CD8-positive, alpha-beta memory T cell (primary cell): ENCODE measurements around the gene SHISA6. TPM values are rescaled to one million over a fixed set of nuclear protein-coding genes. Genes with fewer than 3 reads are reported as not detected.
A peak's percentile ranks its signal among the peaks of the same experiment; 100 is the strongest.

Experiments
- CTCF ChIA-PET: fragments of 350-600 bp; sonication (Branson Sonifier 250); formaldehyde crosslinking; loops from one replicate; lab custom pipeline; 2021; ENCODE audit warnings: antibody characterized with exemption; lab: Charles Lee
- POLR2A ChIA-PET: fragments of 350-600 bp; sonication (Branson Sonifier 250); formaldehyde crosslinking; loops from one replicate; lab custom pipeline; 2021; ENCODE audit warnings: antibody characterized with exemption; lab: Charles Lee
- DNase-seq, 5 donors: peaks; one replicate each; pipeline versions ENCODE4 v3.0.0 to v3.0.0-alpha.2; 2020 to 2022; ENCODE audit warnings: mixed read lengths in 1 of 5
- H3K27ac ChIP-seq: one replicate; pipeline ENCODE4 v1.7.0; 2013; ENCODE audit warnings: low read depth, mild to moderate bottlenecking, low read length, moderate library complexity
- H3K27me3 ChIP-seq: 2 replicates; pipeline ENCODE4 v1.7.0; 2013; ENCODE audit warnings: low read length, mild to moderate bottlenecking; ENCODE audit not compliant: insufficient read depth, poor library complexity, severe bottlenecking
- H3K36me3 ChIP-seq: 2 replicates; pipeline ENCODE4 v1.7.0; 2013; ENCODE audit warnings: mild to moderate bottlenecking, low read length, moderate library complexity; ENCODE audit not compliant: insufficient read depth
- H3K4me1 ChIP-seq: 2 replicates; pipeline ENCODE4 v1.7.0; 2013; ENCODE audit warnings: mild to moderate bottlenecking, low read length, moderate library complexity; ENCODE audit not compliant: insufficient read depth
- H3K4me3 ChIP-seq: 2 replicates; pipeline ENCODE4 v1.7.0; 2013; ENCODE audit warnings: mild to moderate bottlenecking, low read length
- H3K9me3 ChIP-seq: 2 replicates; pipeline ENCODE4 v1.7.0; 2013; ENCODE audit warnings: mild to moderate bottlenecking, low read length
- H3K27ac Mint-ChIP-seq, 8 donors: one replicate each; pipeline ENCODE4 v1.8.0; 2020 to 2021; ENCODE audit warnings: mixed read lengths in 8 of 8, mild to moderate bottlenecking in 6 of 8, inconsistent platforms in 3 of 8, moderate library complexity in 3 of 8
- H3K27me3 Mint-ChIP-seq, 2 donors: one replicate each; pipeline ENCODE4 v1.8.0; 2020 to 2021; ENCODE audit warnings: mixed read lengths in 2 of 2, mild to moderate bottlenecking in 1 of 2, moderate library complexity in 1 of 2
- H3K36me3 Mint-ChIP-seq, 3 donors: one replicate each; pipeline ENCODE4 v1.8.0; 2020 to 2021; ENCODE audit warnings: mixed read lengths in 3 of 3, inconsistent platforms in 1 of 3, mild to moderate bottlenecking in 1 of 3
- H3K4me1 Mint-ChIP-seq, 3 donors: one replicate each; pipeline ENCODE4 v1.8.0; 2020 to 2021; ENCODE audit warnings: mixed read lengths in 3 of 3, inconsistent platforms in 1 of 3, mild to moderate bottlenecking in 1 of 3
- H3K4me3 Mint-ChIP-seq, 7 donors: one replicate each; pipeline ENCODE4 v1.8.0; 2020 to 2021; ENCODE audit warnings: mixed read lengths in 7 of 7, mild to moderate bottlenecking in 6 of 7, moderate library complexity in 4 of 7, inconsistent platforms in 2 of 7
- H3K9me3 Mint-ChIP-seq, 5 donors: one replicate each; pipeline ENCODE4 v1.8.0; 2020 to 2022; ENCODE audit warnings: mixed read lengths in 5 of 5, mild to moderate bottlenecking in 3 of 5, moderate library complexity in 2 of 5, inconsistent platforms in 1 of 5
- polyA plus RNA-seq: library from polyadenylated mRNA; unstranded; fragments of 300-500 nt; fragmentation: Illumina TruSeq; gene quantifications from one replicate; pipeline ENCODE4 v1.2.3, GENCODE V29; 2021
- total RNA-seq, 2 experiments: library from RNA; stranded (reverse); gene quantifications; one replicate each; pipeline ENCODE4 v1.2.3, GENCODE V29; 2021

The SHISA6 gene
- total and polyA plus RNA-seq, 3 experiments from 2014 or later: not detected

GRCh38 chr17:11284811-11285210 is 43.8 kb downstream of the SHISA6 start:
- no peak overlapping the region for H3K4me3 Mint-ChIP-seq
- no peak overlapping the region for H3K27ac Mint-ChIP-seq
- no peaks in the 10 kb centered on the region for H3K4me1 Mint-ChIP-seq
- Histone ChIP-seq H3K4me1 (no peaks in the 10 kb centered on the region), H3K4me3 (no peak overlapping the region), H3K27ac (no peak overlapping the region), H3K27me3 (no peaks in the 10 kb centered on the region), H3K9me3 (no peaks in the 10 kb centered on the region), H3K36me3 (no peaks in the 10 kb centered on the region)
- H3K36me3 Mint-ChIP-seq: no peaks in the 10 kb centered on the region
- ChIA-PET POLR2A (no interaction called here), CTCF (no interaction called here)
- peaks cover 0 to 1% of the 10 kb centered on the region in 2 donors for H3K27me3 Mint-ChIP-seq
- no peak for DNase-seq
- H3K9me3 Mint-ChIP-seq: peaks cover 8 to 12% (median 9%) of the 10 kb centered on the region in 5 donors

- no peak for DNase-seq
- CTCF ChIA-PET: no interaction called here
- H3K27ac Mint-ChIP-seq: no peak overlapping the region
Measured at GRCh38 chr17:11285946-11286345, 44.9 kb downstream of the SHISA6 start.

GRCh38 chr17:11287791-11288190 is 46.8 kb downstream of the SHISA6 start:
- no peaks in the 10 kb centered on the region for H3K27me3 Mint-ChIP-seq
- Histone ChIP-seq H3K4me1 (no peaks in the 10 kb centered on the region), H3K27ac (no peak overlapping the region), H3K36me3 (no peaks in the 10 kb centered on the region), H3K27me3 (no peaks in the 10 kb centered on the region), H3K9me3 (no peaks in the 10 kb centered on the region), H3K4me3 (no peak overlapping the region)
- peak overlapping the region in 1 of 8 donors; percentile 32 for H3K27ac Mint-ChIP-seq
- no peak overlapping the region for H3K4me3 Mint-ChIP-seq
- POLR2A ChIA-PET: no interaction called here
- H3K9me3 Mint-ChIP-seq: peaks cover 3 to 10% (median 7%) of the 10 kb centered on the region in 5 donors
- DNase-seq: no peak
- no peaks in the 10 kb centered on the region for H3K36me3 Mint-ChIP-seq
- CTCF ChIA-PET: no interaction called here
- no peaks in the 10 kb centered on the region for H3K4me1 Mint-ChIP-seq

More at GRCh38 chr17:11285946-11286345, 44.9 kb downstream of the SHISA6 start:
- Mint-ChIP-seq H3K4me3 (no peak overlapping the region), H3K27me3 (no peaks in the 10 kb centered on the region), H3K36me3 (no peaks in the 10 kb centered on the region), H3K4me1 (no peaks in the 10 kb centered on the region), H3K9me3 (peaks cover 6 to 11% (median 8%) of the 10 kb centered on the region in 5 donors)
- no peaks in the 10 kb centered on the region for H3K36me3 ChIP-seq
- no peak overlapping the region for H3K4me3 ChIP-seq
- POLR2A ChIA-PET: no interaction called here
- no peaks in the 10 kb centered on the region for H3K9me3 ChIP-seq
- H3K27ac ChIP-seq: no peak overlapping the region
- no peaks in the 10 kb centered on the region for H3K27me3 ChIP-seq
- H3K4me1 ChIP-seq: no peaks in the 10 kb centered on the region

- Mint-ChIP-seq H3K36me3 (no peaks in the 10 kb centered on the region), H3K27ac (no peak overlapping the region), H3K4me3 (no peak overlapping the region), H3K9me3 (peaks cover 3 to 8% (median 6%) of the 10 kb centered on the region in 5 donors), H3K4me1 (no peaks in the 10 kb centered on the region), H3K27me3 (no peaks in the 10 kb centered on the region)
- ChIA-PET CTCF (no interaction called here), POLR2A (no interaction called here)
- no peak for DNase-seq
- Histone ChIP-seq H3K36me3 (no peaks in the 10 kb centered on the region), H3K27me3 (no peaks in the 10 kb centered on the region), H3K4me3 (no peak overlapping the region), H3K9me3 (no peaks in the 10 kb centered on the region), H3K4me1 (no peaks in the 10 kb centered on the region), H3K27ac (no peak overlapping the region)
Measured at GRCh38 chr17:11290814-11291213, 49.8 kb downstream of the SHISA6 start.

GRCh38 chr17:11292491-11292890 is 51.5 kb downstream of the SHISA6 start:
- Histone ChIP-seq H3K4me1 (no peaks in the 10 kb centered on the region), H3K27me3 (no peaks in the 10 kb centered on the region), H3K4me3 (no peak overlapping the region), H3K27ac (no peak overlapping the region), H3K9me3 (no peaks in the 10 kb centered on the region), H3K36me3 (no peaks in the 10 kb centered on the region)
- Mint-ChIP-seq H3K36me3 (no peaks in the 10 kb centered on the region), H3K27ac (no peak overlapping the region), H3K4me3 (no peak overlapping the region), H3K9me3 (peaks cover 2 to 8% (median 4%) of the 10 kb centered on the region in 5 donors), H3K27me3 (no peaks in the 10 kb centered on the region), H3K4me1 (no peaks in the 10 kb centered on the region)
- DNase-seq: no peak
- POLR2A ChIA-PET: no interaction called here
- CTCF ChIA-PET: no interaction called here

- H3K9me3 Mint-ChIP-seq: peaks cover 0 to 10% (median 3%) of the 10 kb centered on the region in 5 donors
Measured at GRCh38 chr17:11293480-11293879, 52.5 kb downstream of the SHISA6 start.

GRCh38 chr17:11294826-11295225 is 53.8 kb downstream of the SHISA6 start:
- H3K36me3 ChIP-seq: no peaks in the 10 kb centered on the region
- CTCF ChIA-PET: no interaction called here
- no peaks in the 10 kb centered on the region for H3K4me1 Mint-ChIP-seq
- H3K27me3 ChIP-seq: no peaks in the 10 kb centered on the region
- H3K9me3 Mint-ChIP-seq: peaks cover 0 to 10% (median 2%) of the 10 kb centered on the region in 5 donors
- H3K4me3 Mint-ChIP-seq: no peak overlapping the region
- no peak for DNase-seq
- no peaks in the 10 kb centered on the region for H3K4me1 ChIP-seq
- H3K27me3 Mint-ChIP-seq: no peaks in the 10 kb centered on the region
- H3K27ac ChIP-seq: no peak overlapping the region
- POLR2A ChIA-PET: no interaction called here
- no peaks in the 10 kb centered on the region for H3K36me3 Mint-ChIP-seq
- H3K4me3 ChIP-seq: no peak overlapping the region
- no peak overlapping the region for H3K27ac Mint-ChIP-seq
- H3K9me3 ChIP-seq: no peaks in the 10 kb centered on the region

More at GRCh38 chr17:11293480-11293879, 52.5 kb downstream of the SHISA6 start:
- no peak overlapping the region for H3K27ac ChIP-seq
- no peaks in the 10 kb centered on the region for H3K27me3 Mint-ChIP-seq
- no peak for DNase-seq
- no peaks in the 10 kb centered on the region for H3K4me1 Mint-ChIP-seq
- POLR2A ChIA-PET: no interaction called here
- H3K36me3 ChIP-seq: no peaks in the 10 kb centered on the region
- no peaks in the 10 kb centered on the region for H3K4me1 ChIP-seq
- CTCF ChIA-PET: no interaction called here
- no peaks in the 10 kb centered on the region for H3K9me3 ChIP-seq
- no peaks in the 10 kb centered on the region for H3K27me3 ChIP-seq
- H3K36me3 Mint-ChIP-seq: no peaks in the 10 kb centered on the region
- no peak overlapping the region for H3K4me3 ChIP-seq
- H3K27ac Mint-ChIP-seq: no peak overlapping the region
- H3K4me3 Mint-ChIP-seq: no peak overlapping the region

- Mint-ChIP-seq H3K4me1 (no peaks in the 10 kb centered on the region), H3K36me3 (peaks cover 0 to 3% (median 0%) of the 10 kb centered on the region in 3 donors), H3K9me3 (peaks cover 0 to 15% (median 4%) of the 10 kb centered on the region in 5 donors), H3K27me3 (no peaks in the 10 kb centered on the region), H3K27ac (no peak overlapping the region), H3K4me3 (no peak overlapping the region)
- Histone ChIP-seq H3K27me3 (no peaks in the 10 kb centered on the region), H3K4me1 (no peaks in the 10 kb centered on the region), H3K4me3 (no peak overlapping the region), H3K36me3 (no peaks in the 10 kb centered on the region), H3K9me3 (no peaks in the 10 kb centered on the region), H3K27ac (no peak overlapping the region)
- no peak for DNase-seq
- CTCF ChIA-PET: no interaction called here
- POLR2A ChIA-PET: no interaction called here
Measured at GRCh38 chr17:11296994-11297393, 56.0 kb downstream of the SHISA6 start.
